IMR-90 (cell line): ENCODE measurements around the gene ANO8. TPM values are rescaled to one million over a fixed set of nuclear protein-coding genes. Genes with fewer than 3 reads are reported as not detected.

ENCODE experiments used
- ATAC-seq: fragments of 200-7000 bp; cut with Tn5 transposase; 2 replicates; pipeline ENCODE4 v1.9.1; 2020; ENCODE audit warnings: low read depth, mild to moderate bottlenecking, moderate library complexity
- BruUV-seq: library from RNA; stranded (reverse); fragments of 400-500 nt; replicated peaks from 2 replicates; lab custom pipeline; 2021; lab: Mats Ljungman, UMichigan
- CTCF ChIA-PET: fragments of 300-600 bp; formaldehyde crosslinking; extraction: SDS; loops from one replicate; lab custom pipeline; 2021; ENCODE audit warnings: antibody characterized with exemption; lab: Yijun Ruan, JAX
- POLR2A ChIA-PET: fragments of 300-600 bp; sonication (Branson Sonifier 250); formaldehyde crosslinking; loops from one replicate; lab custom pipeline; 2022; ENCODE audit warnings: antibody characterized with exemption; ENCODE audit not compliant: unreplicated experiment; lab: Charles Lee
- DNase-seq: peaks from one replicate; pipeline ENCODE4 v3.0.0; 2013
- H2AFZ ChIP-seq: replicated peaks from 2 replicates; pipeline ENCODE3; 2013; ENCODE audit warnings: low read length, mild to moderate bottlenecking; ENCODE audit not compliant: poor library complexity
- H2AK5ac ChIP-seq: 2 replicates; pipeline ENCODE4 v1.6.1; 2013; ENCODE audit warnings: low read depth, low read length, inconsistent platforms
- H2AK9ac ChIP-seq: replicated peaks from 2 replicates; pipeline ENCODE3; 2013; ENCODE audit warnings: mild to moderate bottlenecking, low read depth, low read length, moderate library complexity; ENCODE audit not compliant: poor library complexity
- H2BK120ac ChIP-seq: 2 replicates; pipeline ENCODE4 v1.6.1; 2013; ENCODE audit warnings: low read depth, low read length, inconsistent platforms
- H2BK15ac ChIP-seq: 3 replicates; pipeline ENCODE4 v1.6.1; 2013; ENCODE audit warnings: low read depth, low read length, inconsistent platforms
- H2BK20ac ChIP-seq: 2 replicates; pipeline ENCODE4 v1.6.1; 2013; ENCODE audit warnings: low read depth, mild to moderate bottlenecking, inconsistent platforms, low read length, moderate library complexity
- H2BK5ac ChIP-seq: 2 replicates; pipeline ENCODE4 v1.6.1; 2013; ENCODE audit warnings: mild to moderate bottlenecking, low read depth, low read length, inconsistent platforms; ENCODE audit not compliant: poor library complexity, severe bottlenecking
- H3K14ac ChIP-seq: replicated peaks from 2 replicates; pipeline ENCODE4 v1.6.1; 2013; ENCODE audit warnings: low read depth, low read length, inconsistent platforms
- H3K18ac ChIP-seq: 2 replicates; pipeline ENCODE4 v1.6.1; 2013; ENCODE audit warnings: low read depth, low read length, control low read depth
- H3K23ac ChIP-seq: 2 replicates; pipeline ENCODE4 v1.6.1; 2013; ENCODE audit warnings: low read depth, low read length, inconsistent platforms
- H3K27ac ChIP-seq: 2 replicates; pipeline ENCODE4 v1.5.1; 2013; ENCODE audit warnings: mild to moderate bottlenecking, control low read depth, low read length; ENCODE audit not compliant: insufficient read depth
- H3K27me3 ChIP-seq: 2 replicates; pipeline ENCODE4 v1.6.1; 2013; ENCODE audit warnings: low read length; ENCODE audit not compliant: control insufficient read depth, insufficient read depth
- H3K36me3 ChIP-seq: 2 replicates; pipeline ENCODE4 v1.6.1; 2013; ENCODE audit warnings: low read length, mixed read lengths; ENCODE audit not compliant: control insufficient read depth, insufficient read depth
- H3K4ac ChIP-seq: 2 replicates; pipeline ENCODE4 v1.6.1; 2013; ENCODE audit warnings: low read depth, low read length, inconsistent platforms
- H3K4me1 ChIP-seq: 2 replicates; pipeline ENCODE4 v1.6.1; 2013; ENCODE audit warnings: low read length, mixed read lengths; ENCODE audit not compliant: control insufficient read depth, insufficient read depth
- H3K4me2 ChIP-seq: 2 replicates; pipeline ENCODE4 v1.6.1; 2013; ENCODE audit warnings: low read depth, mild to moderate bottlenecking, control low read depth, low read length, moderate library complexity
- H3K4me3 ChIP-seq: 2 replicates; pipeline ENCODE4 v1.5.1; 2013; ENCODE audit warnings: low read depth, mild to moderate bottlenecking, control low read depth, low read length, moderate library complexity; ENCODE audit not compliant: insufficient read depth
- H3K56ac ChIP-seq: 2 replicates; pipeline ENCODE4 v1.6.1; 2013; ENCODE audit warnings: low read length, inconsistent platforms; ENCODE audit not compliant: insufficient read depth; ENCODE audit errors: extremely low read depth
- H3K79me1 ChIP-seq, 2 experiments: 2 replicates each; pipeline ENCODE4 v1.6.1; 2013; ENCODE audit warnings: low read length in 2 of 2, inconsistent platforms in 1 of 2, low read depth in 1 of 2
- H3K9ac ChIP-seq: 2 replicates; pipeline ENCODE4 v1.6.1; 2013; ENCODE audit warnings: low read depth, low read length, control low read depth
- H3K9me1 ChIP-seq: 2 replicates; pipeline ENCODE4 v1.6.1; 2013; ENCODE audit warnings: low read length, inconsistent platforms; ENCODE audit not compliant: insufficient read depth
- H3K9me3 ChIP-seq: 2 replicates; pipeline ENCODE4 v1.6.1; 2013; ENCODE audit warnings: low read length; ENCODE audit not compliant: control insufficient read depth, insufficient read depth
- H4K20me1 ChIP-seq: 2 replicates; pipeline ENCODE4 v1.6.1; 2013; ENCODE audit warnings: low read length, inconsistent platforms; ENCODE audit not compliant: insufficient read depth
- H4K5ac ChIP-seq: 2 replicates; pipeline ENCODE4 v1.6.1; 2013; ENCODE audit warnings: mild to moderate bottlenecking, low read depth, low read length, control low read depth
- H4K8ac ChIP-seq, 2 experiments: 2 replicates each; pipeline ENCODE4 v1.6.1; 2013; ENCODE audit warnings: low read depth in 2 of 2, low read length in 2 of 2, control low read depth in 1 of 2, inconsistent platforms in 1 of 2
- H4K91ac ChIP-seq: 2 replicates; pipeline ENCODE4 v1.6.1; 2013; ENCODE audit warnings: low read depth, low read length, inconsistent platforms; ENCODE audit not compliant: insufficient read depth
- CHD1 ChIP-seq: IDR thresholded peaks from 2 replicates; pipeline ENCODE4 v1.6.1; 2012; ENCODE audit warnings: low read depth, low read length, improper control_type of control experiment
- ELK1 ChIP-seq: fragments of 150-350 bp; IDR thresholded peaks from 2 replicates; pipeline ENCODE4 v1.6.1; 2016; ENCODE audit warnings: low read depth, mild to moderate bottlenecking, low read length, moderate library complexity, borderline replicate concordance
- FOS ChIP-seq: fragments of 150-350 bp; IDR thresholded peaks from 2 replicates; pipeline ENCODE4 v1.6.1; 2016; ENCODE audit warnings: low read depth, low read length
- MAFK ChIP-seq: IDR thresholded peaks from 2 replicates; pipeline ENCODE4 v1.6.1; 2012; ENCODE audit warnings: low read depth, low read length, improper control_type of control experiment
- MXI1 ChIP-seq: IDR thresholded peaks from 2 replicates; pipeline ENCODE4 v1.6.1; 2012; ENCODE audit warnings: low read depth, mild to moderate bottlenecking, low read length, moderate library complexity, borderline replicate concordance
- RAD21 ChIP-seq: IDR thresholded peaks from 2 replicates; pipeline ENCODE4 v1.6.1; 2012; ENCODE audit warnings: low read length, improper control_type of control experiment
- RFX5 ChIP-seq: IDR thresholded peaks from 2 replicates; pipeline ENCODE4 v1.8.0; 2012; ENCODE audit warnings: low read depth, mild to moderate bottlenecking, low read length, moderate library complexity
- SMC3 ChIP-seq: fragments of 150-350 bp; IDR thresholded peaks from 2 replicates; pipeline ENCODE4 v1.6.1; 2016; ENCODE audit warnings: low read depth, mild to moderate bottlenecking, antibody characterized with exemption, low read length, moderate library complexity
- WGBS, 2 experiments: methylation state at CpG; one replicate each; pipeline versions ENCODE4 v1.1.5 to v1.1.7; 2013; ENCODE audit warnings: missing lambda C conversion rate in 2 of 2; ENCODE audit not compliant: insufficient read length in 1 of 2; ENCODE audit errors: extremely low coverage in 2 of 2; 5-methylcytosine and 5-hydroxymethylcytosine counted together
- dilution Hi-C: fragments of 300-500 bp; cut with HindIII; formaldehyde crosslinking; loops from one replicate; pipeline ENCODE4 v1.14.3; 2018; ENCODE audit warnings: low sequenced_read_pairs; ENCODE audit not compliant: unreplicated experiment
- in situ Hi-C: fragments of 300-500 bp; cut with MboI; formaldehyde crosslinking; loops from 3 replicates; pipeline ENCODE4 v1.14.3; 2019; ENCODE audit warnings: low sequenced_read_pairs, inconsistent platforms, mixed read lengths
- intact Hi-C: fragments of 100-400 bp; cut with micrococcal nuclease; formaldehyde crosslinking; loops from 2 replicates; pipeline ENCODE4 v1.10.0; 2022
- polyA plus RNA-seq, 3 experiments: library from polyadenylated mRNA; depleted of rRNA; stranded (reverse); fragments of >200 nt; gene quantifications; 2 replicates each; pipeline ENCODE4 v1.2.3, GENCODE V29; 2012; ENCODE audit warnings: low replicate concordance in 1 of 3
- total RNA-seq: library from RNA; depleted of rRNA; stranded (reverse); fragments of >200 nt; gene quantifications from 2 replicates; pipeline ENCODE4 v1.2.3, GENCODE V29; 2012

The ANO8 gene
- total and polyA plus RNA-seq, 2 of the 4 experiments (the other 2 are of a cell fraction) = 1.6 to 5.6 TPM

GRCh38 chr19:17347361-17347760 lies 12.7 kb upstream of the ANO8 start:
- Histone ChIP-seq H3K4me1 (0 out of 2 replicates have a peak, but pooled peaks cover 2% of the 10 kb centered on the region), H3K14ac (no peak overlapping the region), H3K4ac (no peak overlapping the region), H3K9me3 (no peaks in the 10 kb centered on the region), H4K8ac (no peak overlapping the region), H3K4me3 (no peak overlapping the region), H3K27me3 (peaks cover 3% of the 10 kb centered on the region; the same call in 1 of the 2 replicates), H3K27ac (no peak overlapping the region), H3K9ac (no peak overlapping the region), H3K56ac (no peak overlapping the region), H4K20me1 (no peaks in the 10 kb centered on the region; the same call in 1 of the 2 replicates), H4K91ac (no peak overlapping the region), H3K18ac (no peak overlapping the region), H3K79me1 (no peaks in the 10 kb centered on the region), H2AK9ac (no peak overlapping the region), H3K9me1 (no peaks in the 10 kb centered on the region), H2BK15ac (no peak overlapping the region), H2AFZ (no peak overlapping the region), H3K23ac (no peak overlapping the region), H3K36me3 (peaks cover under 1% of the 10 kb centered on the region; the same call in 1 of the 2 replicates), H3K4me2 (no peak overlapping the region), H4K5ac (no peak overlapping the region), H2AK5ac (no peak overlapping the region), H2BK20ac (no peak overlapping the region), H2BK5ac (no peak overlapping the region), H2BK120ac (no peak overlapping the region)
- dilution Hi-C loops = no loop called here
- DNase-seq = peak; percentile 20
- ATAC-seq = no peak
- no CpG with 5 or more reads among the region's 6 CpGs for WGBS, 2 experiments
- no peak for TF ChIP-seq RAD21
- no peak for TF ChIP-seq SMC3
- no peak for TF ChIP-seq FOS
- no peak for TF ChIP-seq ELK1
- TF ChIP-seq MXI1 = no peak
- TF ChIP-seq MAFK = no peak
- no peak for TF ChIP-seq RFX5
- no peak for TF ChIP-seq CHD1
- in situ Hi-C loops = loop anchor here (5.0 kb wide), 1 partner anchor 40 kb away; no protein-coding TSS in a partner anchor
- POLR2A ChIA-PET = no interaction called here
- no TSS peak for BruUV-seq
- CTCF ChIA-PET = interaction anchor here (1.5 kb wide), 1 partner anchor 39 kb away, joined by 3 read pairs; no protein-coding TSS in a partner anchor
- intact Hi-C loops = loop anchor here (2.0 kb wide), 1 partner anchor 507 kb away; no protein-coding TSS in a partner anchor
